Retinal pigment epithelial cell (primary cell): ENCODE measurements around the gene TNFAIP8.
A peak's percentile ranks its signal among the peaks of the same experiment; 100 is the strongest.

Experiments
- DNase-seq: peaks from one replicate; pipeline ENCODE4 v3.0.0-alpha.2; 2010; ENCODE audit warnings: low read depth
- H3K4me3 ChIP-seq: 2 replicates; pipeline ENCODE4 v1.5.1; 2011; ENCODE audit warnings: mild to moderate bottlenecking, low read length, control low read depth, moderate library complexity
- TF ChIP-seq, protein P1 (sequence below): conservative IDR thresholded peaks from 2 replicates; pipeline ENCODE4 v1.5.1; 2011; ENCODE audit warnings: low read depth, low read length, control low read depth, inconsistent platforms

TNFAIP8 gene

GRCh38 chr5:119355685-119356611, at the start of gene TNFAIP8:
Gene TNFAIP8 (plus strand): TSS chr5:119356019. CDS start chr5:119356091, 72 bp downstream.
- TF ChIP-seq, protein P1, sequence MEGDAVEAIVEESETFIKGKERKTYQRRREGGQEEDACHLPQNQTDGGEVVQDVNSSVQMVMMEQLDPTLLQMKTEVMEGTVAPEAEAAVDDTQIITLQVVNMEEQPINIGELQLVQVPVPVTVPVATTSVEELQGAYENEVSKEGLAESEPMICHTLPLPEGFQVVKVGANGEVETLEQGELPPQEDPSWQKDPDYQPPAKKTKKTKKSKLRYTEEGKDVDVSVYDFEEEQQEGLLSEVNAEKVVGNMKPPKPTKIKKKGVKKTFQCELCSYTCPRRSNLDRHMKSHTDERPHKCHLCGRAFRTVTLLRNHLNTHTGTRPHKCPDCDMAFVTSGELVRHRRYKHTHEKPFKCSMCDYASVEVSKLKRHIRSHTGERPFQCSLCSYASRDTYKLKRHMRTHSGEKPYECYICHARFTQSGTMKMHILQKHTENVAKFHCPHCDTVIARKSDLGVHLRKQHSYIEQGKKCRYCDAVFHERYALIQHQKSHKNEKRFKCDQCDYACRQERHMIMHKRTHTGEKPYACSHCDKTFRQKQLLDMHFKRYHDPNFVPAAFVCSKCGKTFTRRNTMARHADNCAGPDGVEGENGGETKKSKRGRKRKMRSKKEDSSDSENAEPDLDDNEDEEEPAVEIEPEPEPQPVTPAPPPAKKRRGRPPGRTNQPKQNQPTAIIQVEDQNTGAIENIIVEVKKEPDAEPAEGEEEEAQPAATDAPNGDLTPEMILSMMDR: no peak
- H3K4me3 ChIP-seq: peak within 1 kb of the TSS; percentile 68
- DNase-seq: no peak

- TF ChIP-seq, protein P1: no peak
- no peak overlapping the region for H3K4me3 ChIP-seq
- no peak for DNase-seq
Measured at GRCh38 chr5:119307170-119307569, 48.6 kb upstream of the TNFAIP8 start.

DNA sequence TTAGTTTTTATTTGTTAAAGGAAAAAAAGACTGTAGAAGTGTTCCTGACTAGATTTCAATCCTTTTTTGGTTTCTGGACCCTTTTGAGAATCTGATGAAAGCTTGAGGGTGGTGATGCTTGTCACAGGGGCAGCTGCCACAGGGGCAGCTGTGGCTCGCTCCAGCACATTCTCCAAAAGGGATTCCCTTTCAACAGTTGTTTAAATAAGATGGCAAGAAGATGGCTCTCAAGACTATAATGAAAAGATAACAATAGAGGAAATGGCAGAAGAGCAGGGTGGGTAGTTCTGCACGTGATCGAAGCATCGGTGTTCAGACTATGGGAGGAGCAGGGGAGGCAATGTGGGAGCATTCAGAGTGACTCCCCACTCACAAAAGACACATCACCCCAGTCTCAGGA, 46.5 kb upstream of the TNFAIP8 start:
- DNase-seq: no peak
- no peak overlapping the region for H3K4me3 ChIP-seq
- TF ChIP-seq, protein P1: no peak

DNA sequence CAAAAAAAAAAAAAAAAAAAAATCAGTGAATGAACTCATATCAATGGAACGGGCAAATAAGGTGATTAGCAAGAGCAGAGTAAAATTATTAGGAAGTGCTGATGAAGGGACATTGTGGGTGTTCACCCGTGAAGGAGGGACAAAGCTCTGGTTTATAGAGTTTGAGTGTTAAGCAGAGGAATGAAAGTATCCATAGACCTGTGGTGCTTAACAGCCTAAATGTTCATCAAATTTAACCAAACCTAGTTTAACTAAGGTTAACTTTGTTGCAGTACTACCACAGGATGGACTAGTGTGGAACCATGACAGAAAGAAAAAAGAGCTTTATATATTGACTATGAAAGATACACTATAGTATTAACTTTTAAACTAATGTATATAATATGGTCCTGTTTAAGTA, 44.1 kb upstream of the TNFAIP8 start:
- no peak for DNase-seq
- TF ChIP-seq, protein P1: no peak
- H3K4me3 ChIP-seq: no peak overlapping the region

DNA sequence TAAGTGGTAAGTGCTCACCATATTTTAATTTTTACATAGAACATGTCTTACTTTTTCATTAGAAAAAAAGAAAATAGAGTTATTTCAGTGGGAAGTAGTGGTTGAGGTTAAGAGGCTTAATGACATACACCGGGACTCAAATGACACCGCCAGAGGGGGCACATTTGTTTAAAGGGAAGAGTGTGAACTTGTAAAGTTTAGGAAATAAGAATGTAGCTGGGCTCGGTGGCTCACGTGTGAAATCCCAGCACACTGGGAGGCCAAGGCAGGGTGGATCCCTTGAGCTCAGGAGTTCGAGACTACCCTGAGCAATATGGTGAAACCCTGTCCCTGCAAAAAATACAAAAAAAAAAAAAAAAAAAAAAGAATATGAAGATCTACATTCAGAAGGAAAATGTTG, 43.4 kb upstream of the TNFAIP8 start:
- H3K4me3 ChIP-seq: no peak overlapping the region
- TF ChIP-seq, protein P1: no peak
- no peak for DNase-seq

DNA sequence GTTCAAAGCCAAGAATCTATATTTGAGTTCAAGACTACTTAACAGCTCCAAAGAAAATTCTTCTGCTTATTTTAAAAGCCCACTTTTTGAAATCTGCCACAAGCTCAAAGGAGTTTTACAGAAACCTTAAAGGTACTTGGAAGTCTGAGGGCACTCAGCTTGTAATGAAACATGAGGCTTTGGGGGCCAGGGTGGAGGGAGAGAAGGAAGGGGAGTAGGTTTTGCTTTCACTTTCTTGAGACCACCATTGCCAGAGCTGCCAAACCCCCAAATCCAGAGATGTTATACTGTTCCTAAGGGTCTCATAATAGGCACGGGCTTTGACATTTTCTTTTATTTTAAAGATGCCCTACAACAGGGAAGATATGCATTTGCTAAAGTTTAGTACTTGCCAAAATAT, 42.6 kb upstream of the TNFAIP8 start:
- DNase-seq: no peak
- TF ChIP-seq, protein P1: no peak
- no peak overlapping the region for H3K4me3 ChIP-seq
